Smooth muscle cell of trachea (primary cell): ENCODE measurements around the gene LRMDA. TPM values are rescaled to one million over a fixed set of nuclear protein-coding genes. Genes with fewer than 3 reads are reported as not detected.

Source experiments
- total RNA-seq: library from RNA; depleted of rRNA; stranded (reverse); fragments of >200 nt; gene quantifications from 2 replicates; pipeline ENCODE4 v1.2.1, GENCODE V29; 2014

The LRMDA gene
- total RNA-seq: 2.0 and 2.5 TPM in 2 replicates

DNA sequence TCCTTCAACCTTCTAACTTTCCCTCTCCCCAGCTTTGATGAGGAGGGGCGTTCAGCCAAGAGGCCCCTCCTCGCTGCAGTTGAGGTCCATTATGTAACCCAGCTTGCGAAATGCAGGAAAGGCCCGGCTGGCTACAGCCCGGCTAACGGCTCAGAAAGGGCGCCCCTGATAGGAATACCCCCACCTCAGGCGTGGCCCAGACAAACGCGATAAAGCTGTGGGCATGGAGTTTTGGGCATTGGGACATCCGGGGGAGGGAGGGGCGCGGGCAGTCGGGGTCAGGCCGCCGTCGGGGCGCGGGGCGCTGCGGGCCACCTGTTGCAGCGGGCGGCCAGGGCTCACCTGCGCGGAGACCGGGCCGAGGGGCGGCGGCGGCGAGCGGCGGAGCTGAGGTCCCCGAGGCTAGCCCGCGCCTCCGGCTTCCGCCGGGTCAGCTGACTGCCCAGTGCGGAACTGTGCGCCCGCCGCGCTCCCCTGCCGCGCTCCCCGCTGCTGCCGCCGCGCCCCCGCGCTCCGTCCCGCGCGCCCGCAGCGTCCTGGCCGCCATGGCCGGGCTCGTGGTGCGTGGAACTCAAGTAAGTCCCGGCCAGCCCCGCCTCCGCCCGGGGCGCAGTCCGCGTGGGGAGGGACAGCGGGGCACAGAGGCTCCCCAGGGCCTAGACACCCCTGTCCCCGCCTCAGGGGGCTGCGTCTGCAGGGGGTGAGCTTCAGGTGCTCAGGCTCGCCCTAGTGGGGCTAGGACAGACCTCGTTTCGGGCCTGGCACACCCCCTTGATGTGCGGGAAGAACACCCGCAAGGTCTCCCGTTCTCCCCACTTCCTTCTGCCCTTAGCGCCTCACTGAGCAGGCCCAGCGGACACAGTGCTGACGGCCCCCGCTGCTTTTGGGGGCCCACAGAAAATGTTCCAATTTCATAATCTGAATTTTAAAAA lies at the start of gene LRMDA:
LRMDA (plus strand) TSS at position 445 of the 932 bp plus-strand sequence.

DNA sequence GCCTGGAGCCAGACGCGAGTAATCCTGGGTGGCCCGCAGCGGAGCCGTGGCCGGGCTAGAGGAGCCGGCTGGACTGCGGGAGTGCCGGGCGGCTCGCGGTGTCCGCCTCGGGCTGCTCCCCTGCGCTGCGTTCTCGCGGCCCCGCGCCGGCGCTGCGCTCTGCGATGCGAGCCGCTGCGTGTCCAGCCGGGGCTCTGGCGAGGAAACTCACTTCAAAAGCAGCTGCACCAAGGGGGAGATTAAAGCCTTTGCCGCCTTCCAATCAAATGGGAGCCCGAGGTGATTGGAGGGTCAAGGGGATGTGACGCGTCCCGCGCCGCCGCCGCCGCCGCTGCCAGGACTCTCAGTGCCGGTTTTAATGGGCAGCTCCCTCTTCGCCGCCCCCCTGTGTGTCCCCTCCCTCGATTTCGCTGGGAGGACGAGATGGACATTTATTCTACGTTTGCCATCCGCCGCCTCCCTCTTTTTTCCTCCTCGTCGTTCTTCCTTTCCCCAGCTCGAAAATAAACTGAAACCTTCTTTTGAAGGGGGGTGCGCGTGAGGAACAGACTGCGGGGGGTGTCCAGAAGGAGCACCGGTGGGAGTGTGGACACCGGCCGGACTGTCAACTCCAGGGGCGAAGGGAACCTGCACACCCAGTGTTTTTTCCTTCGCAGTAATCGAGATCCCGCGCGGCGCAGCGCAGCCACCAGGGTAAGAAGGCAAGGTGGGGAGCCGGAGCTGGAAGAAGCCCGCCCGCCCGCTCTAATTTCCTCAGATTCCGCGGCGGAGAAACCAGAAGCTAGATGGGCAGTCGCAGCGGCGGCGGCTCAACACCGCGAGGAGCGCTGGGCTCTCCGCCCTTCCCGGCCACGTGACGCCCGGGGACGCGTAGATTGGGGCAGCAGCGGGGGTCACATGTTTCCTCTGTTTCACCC lies 29.6 kb upstream of the LRMDA start, which contains the start of gene ZNF503:
ZNF503 (minus strand) TSS at position 196 of the 917 bp plus-strand sequence. CDS start 345 bp downstream, outside the sequence.

Other genes starting within 250 kb of the LRMDA start
- gene VDAC2, start 220.8 kb upstream of the LRMDA start, total RNA-seq: 121 and 179 TPM in 2 replicates
- gene COMTD1, start 195.7 kb upstream of the LRMDA start, total RNA-seq: 7.3 and 7.9 TPM in 2 replicates
- gene ZNF503, start 29.9 kb upstream of the LRMDA start, total RNA-seq: 17.3 and 22.7 TPM in 2 replicates